ENCODE results near the gene EOGT.

EOGT gene

GRCh38 chr3:69013253-69014021 lies at the start of gene EOGT:
TSS of gene EOGT (minus strand) at chr3:69013684. CDS start at chr3:69009846, 3,838 bp downstream.
- peak; percentile 87 to 92 for DNase-seq (ENCODE audit: low read depth in 2 of 2)
- TF ChIP-seq CTCF (IDR thresholded peaks at IDR 0.05; ENCODE audit: low read depth, low read length), result peak; percentile 45
- H3K4me3 ChIP-seq (replicated peaks in 1 of 2; ENCODE audit: low read depth in 2 of 2, low read length in 2 of 2), result peak within 1 kb of the TSS; percentile 73

GRCh38 chr3:69059688-69060087 lies 46.2 kb upstream of the EOGT start:
- H3K4me3 ChIP-seq (replicated peaks in 1 of 2; ENCODE audit: low read depth in 2 of 2, low read length in 2 of 2), result no peak overlapping the region
- no peak for TF ChIP-seq CTCF (IDR thresholded peaks at IDR 0.05; ENCODE audit: low read depth, low read length)
- no peak for DNase-seq (ENCODE audit: low read depth in 2 of 2)

DNA sequence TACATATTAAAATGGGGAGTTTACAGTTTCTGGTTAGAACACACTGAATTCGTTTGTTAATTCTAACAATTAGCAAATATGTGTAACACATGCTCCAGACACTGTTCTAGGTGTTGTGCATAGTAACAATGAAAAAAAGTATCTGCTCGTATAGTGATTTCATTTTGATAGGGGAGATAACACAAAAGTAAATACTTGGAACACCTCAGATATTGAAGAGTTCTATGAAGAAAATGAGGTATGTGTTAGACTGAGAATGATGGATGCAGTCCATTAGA lies 45.4 kb upstream of the EOGT start:
- H3K4me3 ChIP-seq (replicated peaks in 1 of 2; ENCODE audit: low read depth in 2 of 2, low read length in 2 of 2), result no peak overlapping the region
- no peak for TF ChIP-seq CTCF (IDR thresholded peaks at IDR 0.05; ENCODE audit: low read depth, low read length)
- DNase-seq (ENCODE audit: low read depth in 2 of 2), result no peak

DNA sequence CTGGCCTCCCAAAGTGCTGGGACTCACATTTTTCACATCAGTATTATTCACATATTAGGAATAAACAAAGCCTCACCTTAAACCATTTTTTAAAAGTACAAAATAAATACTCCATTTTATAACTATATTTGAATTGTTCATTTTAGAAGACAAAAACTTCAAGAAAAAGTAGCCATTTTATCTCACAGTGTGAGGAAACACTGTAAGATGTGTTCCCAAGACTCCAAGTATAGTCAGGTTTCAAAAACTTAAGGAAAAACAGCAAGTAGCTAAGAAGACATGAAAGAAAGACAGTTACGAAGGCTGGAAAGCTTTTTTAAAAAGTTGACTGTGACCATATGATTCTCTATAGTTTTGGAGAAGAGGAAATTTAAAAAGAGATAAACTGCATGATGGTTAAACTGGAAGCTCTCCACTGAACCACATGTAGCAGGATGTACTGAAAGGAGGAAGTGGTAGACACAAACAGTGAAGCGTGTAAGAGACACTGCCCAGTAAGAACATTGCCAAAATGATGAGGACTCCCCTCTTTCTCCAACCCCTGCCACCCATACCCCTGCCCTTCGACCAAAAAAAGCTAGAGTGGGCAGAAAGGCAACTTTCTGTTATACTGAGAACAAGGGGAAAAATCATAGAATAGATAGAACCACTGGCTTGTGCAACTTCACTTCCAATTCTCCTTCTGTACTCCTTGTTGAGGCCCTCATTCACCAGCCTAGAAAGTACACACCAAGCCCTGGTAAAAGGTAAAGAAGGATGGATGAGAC lies 44.9 kb upstream of the EOGT start:
- DNase-seq (ENCODE audit: low read depth in 2 of 2), result no peak
- TF ChIP-seq CTCF (IDR thresholded peaks at IDR 0.05; ENCODE audit: low read depth, low read length), result no peak
- H3K4me3 ChIP-seq (replicated peaks in 1 of 2; ENCODE audit: low read depth in 2 of 2, low read length in 2 of 2), result no peak overlapping the region

GRCh38 chr3:69052472-69052898 lies 39.0 kb upstream of the EOGT start:
- no peak for TF ChIP-seq CTCF (IDR thresholded peaks at IDR 0.05; ENCODE audit: low read depth, low read length)
- no peak for DNase-seq (ENCODE audit: low read depth in 2 of 2)

DNA sequence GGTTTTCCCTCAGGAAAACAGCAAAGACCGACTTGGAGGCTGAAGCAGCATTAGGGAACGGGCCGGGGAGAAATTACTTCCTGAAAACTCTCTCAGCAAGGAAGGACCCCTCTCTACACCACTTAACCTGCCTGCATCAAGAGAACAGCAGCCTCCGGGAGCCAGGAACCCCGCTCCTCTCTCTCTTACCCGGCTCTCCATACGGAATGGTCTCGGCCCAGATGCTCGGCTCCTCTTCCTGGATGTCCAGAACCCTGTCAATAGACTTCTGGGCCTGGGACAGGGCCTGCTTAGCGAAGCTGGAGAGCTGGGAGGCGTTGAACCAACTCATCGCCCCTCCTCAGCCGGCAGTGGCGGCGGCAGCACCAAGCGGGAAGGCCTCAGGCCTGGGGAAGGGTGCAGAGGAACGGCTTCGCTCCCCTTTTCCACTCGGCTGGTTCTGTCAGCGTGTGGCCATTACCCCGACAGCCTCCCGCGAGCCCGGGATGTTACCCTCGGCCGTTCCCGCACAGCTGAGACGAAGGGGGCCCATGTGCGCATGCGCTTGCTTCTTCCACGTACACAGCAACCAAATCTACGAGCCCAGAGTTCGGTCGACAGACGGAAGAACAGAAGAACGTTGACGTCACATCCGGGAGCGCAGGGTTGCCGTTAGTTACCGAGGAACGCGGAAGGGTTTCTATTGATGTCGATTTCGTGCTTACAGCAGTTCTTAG lies 38.4 kb upstream of the EOGT start, which contains the start of gene TMF1:
TMF1 (minus strand) TSS at position 578 of the 716 bp plus-strand sequence; CDS start at position 331, 247 bp downstream.
- no peak for TF ChIP-seq CTCF (IDR thresholded peaks at IDR 0.05; ENCODE audit: low read depth, low read length)
- peak within 1 kb of the TSS; percentile 86 to 91 for H3K4me3 ChIP-seq (replicated peaks in 1 of 2; ENCODE audit: low read depth in 2 of 2, low read length in 2 of 2)
- peak; percentile 99 for DNase-seq (ENCODE audit: low read depth in 2 of 2)

More at GRCh38 chr3:69052472-69052898, 39.0 kb upstream of the EOGT start:
- H3K4me3 ChIP-seq (replicated peaks in 1 of 2; ENCODE audit: low read depth in 2 of 2, low read length in 2 of 2), result peak overlapping the region; percentile 86 to 91

Measured in cardiac fibroblast (primary cell).